HUES48 (cell line): ENCODE measurements around the gene MOB1A.
A peak's percentile ranks its signal among the peaks of the same experiment; 100 is the strongest.

Experiments
- H3K27ac ChIP-seq: one replicate; pipeline ENCODE4 v1.7.0; 2013; ENCODE audit warnings: low read depth, low read length, inconsistent platforms
- H3K27me3 ChIP-seq: 2 replicates; pipeline ENCODE4 v1.6.1; 2013; ENCODE audit warnings: mild to moderate bottlenecking, low read length; ENCODE audit not compliant: control insufficient read depth, insufficient read depth
- H3K36me3 ChIP-seq: 2 replicates; pipeline ENCODE4 v1.6.1; 2013; ENCODE audit warnings: low read length; ENCODE audit not compliant: control insufficient read depth, insufficient read depth
- H3K4me1 ChIP-seq: 2 replicates; pipeline ENCODE4 v1.6.1; 2013; ENCODE audit warnings: mild to moderate bottlenecking, low read length; ENCODE audit not compliant: control insufficient read depth, insufficient read depth
- H3K4me3 ChIP-seq: 2 replicates; pipeline ENCODE4 v1.5.1; 2013; ENCODE audit warnings: mild to moderate bottlenecking, low read depth, low read length
- H3K9ac ChIP-seq: 2 replicates; pipeline ENCODE4 v1.6.1; 2013; ENCODE audit warnings: mild to moderate bottlenecking, low read depth, low read length, moderate library complexity
- H3K9me3 ChIP-seq: 2 replicates; pipeline ENCODE4 v1.6.1; 2013; ENCODE audit warnings: low read length; ENCODE audit not compliant: control insufficient read depth, insufficient read depth

The MOB1A gene

DNA sequence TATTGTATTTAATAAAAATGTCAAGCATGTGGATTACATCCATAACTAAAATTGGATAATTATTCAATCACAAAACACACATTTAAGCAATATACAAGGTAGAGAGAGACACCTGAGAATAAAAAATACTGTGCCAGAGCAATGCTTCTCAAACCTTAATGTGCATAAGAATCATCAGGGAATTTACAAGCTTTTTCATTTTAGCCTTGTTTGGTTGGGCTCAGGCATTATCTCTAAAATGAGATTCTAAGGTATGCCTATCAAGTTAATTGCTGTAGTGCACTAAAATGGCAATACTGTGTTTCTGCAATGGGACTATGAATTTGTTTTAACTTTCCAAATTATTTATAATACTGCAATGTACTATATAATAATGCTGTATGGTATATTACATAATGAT is 983 bp downstream of the MOB1A start:
- Histone ChIP-seq H3K36me3 (peaks cover 12% of the 10 kb centered on the region), H3K4me3 (peak overlapping the region; percentile 72), H3K4me1 (peaks cover 13% of the 10 kb centered on the region), H3K9me3 (no peaks in the 10 kb centered on the region), H3K27ac (peak overlapping the region; percentile 97), H3K27me3 (no peaks in the 10 kb centered on the region), H3K9ac (peak overlapping the region; percentile 87)

DNA sequence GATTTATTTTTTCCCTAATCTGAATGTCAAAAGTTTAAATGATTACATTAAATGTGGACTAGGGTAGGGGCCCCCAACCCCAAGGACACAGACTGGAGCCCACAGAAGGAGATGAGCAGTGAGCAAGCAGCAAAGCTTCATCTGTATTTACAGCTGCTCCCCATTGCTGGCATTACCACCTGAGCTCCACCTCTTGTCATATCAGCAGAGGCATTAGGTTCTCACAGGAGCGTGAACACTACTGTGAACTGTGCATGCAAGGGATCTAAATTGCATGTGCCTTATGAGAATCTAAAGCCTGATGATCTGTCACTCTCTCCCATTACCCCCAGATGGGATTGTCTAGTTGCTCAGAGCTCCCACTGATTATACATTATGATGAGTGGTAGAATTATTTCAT is 3.8 kb downstream of the MOB1A start:
- no peaks in the 10 kb centered on the region for H3K9me3 ChIP-seq
- peaks cover 34% of the 10 kb centered on the region for H3K36me3 ChIP-seq
- no peaks in the 10 kb centered on the region for H3K27me3 ChIP-seq
- H3K27ac ChIP-seq: no peak overlapping the region
- H3K4me1 ChIP-seq: peaks cover 6% of the 10 kb centered on the region; the same call in 1 of the 2 replicates
- H3K4me3 ChIP-seq: no peak overlapping the region
- H3K9ac ChIP-seq: no peak overlapping the region

DNA sequence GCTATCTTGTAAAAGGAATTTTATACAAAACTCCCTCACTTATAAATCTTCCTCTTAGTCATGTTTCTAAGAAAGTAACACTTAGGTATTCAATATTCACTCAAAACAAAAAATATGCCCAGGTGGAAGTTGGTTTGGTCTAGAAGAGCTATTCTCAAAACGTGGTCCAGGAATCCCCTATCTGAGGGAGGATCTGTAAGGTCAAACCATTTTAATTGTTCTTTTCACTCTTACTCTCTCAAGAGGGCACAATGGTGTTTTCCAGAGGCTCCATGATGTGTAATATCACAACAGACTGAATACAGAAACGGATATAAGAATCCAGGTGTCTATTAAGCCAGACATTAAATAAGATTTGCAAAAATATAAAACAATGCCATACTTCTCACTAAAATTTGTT is 9.9 kb downstream of the MOB1A start:
- no peaks in the 10 kb centered on the region for H3K4me1 ChIP-seq
- H3K36me3 ChIP-seq: peaks cover 85% of the 10 kb centered on the region
- H3K27me3 ChIP-seq: no peaks in the 10 kb centered on the region
- H3K4me3 ChIP-seq: no peak overlapping the region
- no peak overlapping the region for H3K9ac ChIP-seq
- no peaks in the 10 kb centered on the region for H3K9me3 ChIP-seq
- no peak overlapping the region for H3K27ac ChIP-seq

DNA sequence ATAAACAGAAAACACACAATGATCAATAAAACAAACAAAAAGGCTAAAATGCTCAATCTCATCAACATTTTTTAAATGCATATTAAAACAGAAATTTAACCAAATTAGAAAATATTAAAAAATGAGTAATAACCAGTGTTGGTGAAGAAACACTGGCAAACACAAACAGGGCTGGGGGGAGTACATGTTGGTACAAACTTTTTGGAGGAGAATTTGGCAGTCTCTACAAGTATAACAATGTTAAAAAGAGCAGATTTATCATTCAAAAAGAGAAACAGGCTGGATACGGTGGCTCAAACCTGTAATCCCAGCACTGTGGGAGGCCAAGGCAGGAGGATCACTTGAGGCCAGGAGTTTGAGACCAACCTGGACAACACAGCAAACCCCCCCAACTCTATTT is 13.9 kb downstream of the MOB1A start:
- peaks cover 94% of the 10 kb centered on the region for H3K36me3 ChIP-seq
- no peaks in the 10 kb centered on the region for H3K4me1 ChIP-seq
- H3K9me3 ChIP-seq: no peaks in the 10 kb centered on the region
- H3K9ac ChIP-seq: no peak overlapping the region
- H3K27me3 ChIP-seq: no peaks in the 10 kb centered on the region
- no peak overlapping the region for H3K4me3 ChIP-seq
- no peak overlapping the region for H3K27ac ChIP-seq

DNA sequence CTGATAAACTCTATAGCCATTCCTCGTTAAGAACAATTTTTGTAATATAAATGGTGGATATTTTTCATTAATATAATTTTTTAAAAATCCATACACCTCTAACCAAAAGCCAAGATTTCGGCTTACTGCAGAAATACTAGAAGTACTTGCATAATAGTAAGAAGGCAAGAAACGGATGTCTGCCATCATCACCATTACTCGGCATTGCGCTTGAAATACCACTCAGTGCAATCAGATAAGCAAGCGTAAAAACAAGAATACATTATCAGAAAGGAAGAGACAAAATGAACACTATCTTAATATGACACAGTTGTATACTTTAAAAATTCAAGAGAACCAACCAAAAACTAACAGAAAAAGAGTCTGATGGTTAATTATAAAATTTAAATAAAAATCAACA is 15.7 kb downstream of the MOB1A start:
- H3K4me1 ChIP-seq: no peaks in the 10 kb centered on the region
- no peak overlapping the region for H3K4me3 ChIP-seq
- peaks cover 93% of the 10 kb centered on the region for H3K36me3 ChIP-seq
- H3K9me3 ChIP-seq: no peaks in the 10 kb centered on the region
- H3K9ac ChIP-seq: no peak overlapping the region
- no peak overlapping the region for H3K27ac ChIP-seq
- no peaks in the 10 kb centered on the region for H3K27me3 ChIP-seq

DNA sequence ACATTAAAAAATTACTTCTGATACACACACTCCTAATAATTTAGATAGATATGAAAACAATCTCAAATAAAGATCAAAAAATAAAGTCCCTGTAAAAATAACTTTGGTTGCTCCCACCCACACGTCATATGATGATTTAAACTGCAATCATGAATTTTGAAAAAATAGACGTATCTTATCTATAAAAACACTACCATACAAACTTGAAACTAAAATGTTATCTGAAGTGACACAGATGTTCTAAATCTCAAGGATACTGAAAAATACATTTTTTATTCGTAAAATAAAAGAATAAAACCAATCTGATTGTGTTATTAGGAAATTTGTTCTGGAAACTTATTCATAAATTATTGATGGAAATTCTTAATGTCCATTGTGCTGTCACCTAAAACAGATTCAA is 22.8 kb downstream of the MOB1A start:
- no peaks in the 10 kb centered on the region for H3K4me1 ChIP-seq
- H3K36me3 ChIP-seq: peaks cover 84% of the 10 kb centered on the region
- H3K9me3 ChIP-seq: no peaks in the 10 kb centered on the region
- no peak overlapping the region for H3K9ac ChIP-seq
- no peak overlapping the region for H3K4me3 ChIP-seq
- H3K27me3 ChIP-seq: no peaks in the 10 kb centered on the region
- no peak overlapping the region for H3K27ac ChIP-seq

DNA sequence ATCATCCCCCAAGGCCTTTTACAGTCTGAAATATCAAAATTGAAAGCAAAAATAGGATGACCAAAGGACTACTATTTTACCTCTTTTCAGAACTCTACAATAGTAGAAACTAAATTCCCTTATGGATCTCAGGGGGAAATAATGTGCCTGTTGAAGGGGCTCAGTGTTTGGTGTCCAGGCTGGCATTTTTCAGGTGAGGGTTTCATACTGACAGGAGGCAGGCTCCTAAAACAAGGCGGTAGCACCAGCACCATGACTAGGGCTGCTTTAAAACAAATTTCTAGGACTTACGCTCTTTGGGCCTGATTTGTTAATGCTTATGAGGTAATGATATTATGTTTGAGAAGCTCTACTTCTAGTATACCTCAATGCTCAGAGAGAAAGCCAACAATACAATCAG is 25.7 kb downstream of the MOB1A start:
- H3K27me3 ChIP-seq: 0 out of 2 replicates have a peak, but pooled peaks cover 2% of the 10 kb centered on the region
- H3K27ac ChIP-seq: no peak overlapping the region
- H3K9ac ChIP-seq: no peak overlapping the region
- no peaks in the 10 kb centered on the region for H3K9me3 ChIP-seq
- H3K4me3 ChIP-seq: no peak overlapping the region
- peaks cover 64% of the 10 kb centered on the region for H3K36me3 ChIP-seq
- peaks cover 8% of the 10 kb centered on the region for H3K4me1 ChIP-seq

DNA sequence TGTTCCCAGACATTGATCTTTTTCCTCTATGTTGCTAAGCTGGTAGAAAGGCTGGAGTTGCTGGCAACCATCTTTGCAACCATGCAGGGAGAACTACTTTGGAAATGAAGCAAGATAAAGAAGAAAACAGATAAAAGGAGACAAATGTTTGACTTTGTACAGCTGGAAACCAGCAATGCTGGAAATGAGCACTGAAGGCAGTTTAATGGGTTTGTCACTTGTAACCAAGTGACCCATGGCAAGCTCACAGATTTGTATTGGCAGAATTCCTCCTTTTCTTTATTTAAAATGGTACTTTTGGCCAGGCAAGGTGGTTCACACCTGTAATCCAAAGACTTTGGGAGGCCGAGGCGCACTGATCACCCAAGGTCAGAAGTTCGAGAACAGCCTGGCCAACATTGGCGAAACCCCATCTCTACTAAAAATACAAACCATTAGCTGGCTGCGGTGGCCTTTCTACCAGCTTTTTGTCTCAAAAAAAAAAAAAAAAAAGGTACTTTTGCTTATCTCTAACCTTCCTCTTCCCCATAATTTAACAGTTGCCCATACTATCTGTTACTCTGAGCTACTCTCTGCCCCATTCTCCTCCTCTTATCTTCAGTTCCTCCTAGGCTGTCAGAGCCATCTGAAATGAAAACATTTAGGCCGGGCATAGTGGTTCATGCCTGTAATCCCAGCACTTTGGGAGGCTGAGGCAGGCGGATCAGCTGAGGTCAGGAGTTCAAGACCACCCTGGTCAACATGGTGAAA is 28.9 kb downstream of the MOB1A start:
- 0 out of 2 replicates have a peak, but pooled peaks cover 2% of the 10 kb centered on the region for H3K27me3 ChIP-seq
- H3K36me3 ChIP-seq: peaks cover 32% of the 10 kb centered on the region
- H3K4me3 ChIP-seq: no peak overlapping the region
- no peak overlapping the region for H3K9ac ChIP-seq
- no peaks in the 10 kb centered on the region for H3K9me3 ChIP-seq
- no peak overlapping the region for H3K27ac ChIP-seq
- peaks cover 12% of the 10 kb centered on the region for H3K4me1 ChIP-seq

DNA sequence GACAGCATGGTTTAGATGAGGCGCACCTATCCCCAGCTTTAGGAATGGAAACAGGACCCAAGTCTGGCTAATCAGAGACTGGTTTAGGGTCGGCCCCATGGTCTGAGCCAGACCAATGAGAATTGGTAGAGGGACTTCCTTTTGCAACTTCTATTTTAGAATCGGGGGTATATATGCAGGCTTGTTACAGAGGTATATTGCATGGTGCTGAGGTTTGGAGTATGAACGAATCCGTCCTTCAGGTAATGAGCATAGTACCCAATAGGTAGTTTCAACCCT is 29.5 kb downstream of the MOB1A start:
- Histone ChIP-seq H3K27ac (no peak overlapping the region), H3K9ac (no peak overlapping the region), H3K4me1 (peaks cover 12% of the 10 kb centered on the region), H3K9me3 (no peaks in the 10 kb centered on the region), H3K36me3 (peaks cover 30% of the 10 kb centered on the region), H3K4me3 (peak overlapping the region; percentile 98; the same call in 1 of the 2 replicates), H3K27me3 (0 out of 2 replicates have a peak, but pooled peaks cover 2% of the 10 kb centered on the region)

DNA sequence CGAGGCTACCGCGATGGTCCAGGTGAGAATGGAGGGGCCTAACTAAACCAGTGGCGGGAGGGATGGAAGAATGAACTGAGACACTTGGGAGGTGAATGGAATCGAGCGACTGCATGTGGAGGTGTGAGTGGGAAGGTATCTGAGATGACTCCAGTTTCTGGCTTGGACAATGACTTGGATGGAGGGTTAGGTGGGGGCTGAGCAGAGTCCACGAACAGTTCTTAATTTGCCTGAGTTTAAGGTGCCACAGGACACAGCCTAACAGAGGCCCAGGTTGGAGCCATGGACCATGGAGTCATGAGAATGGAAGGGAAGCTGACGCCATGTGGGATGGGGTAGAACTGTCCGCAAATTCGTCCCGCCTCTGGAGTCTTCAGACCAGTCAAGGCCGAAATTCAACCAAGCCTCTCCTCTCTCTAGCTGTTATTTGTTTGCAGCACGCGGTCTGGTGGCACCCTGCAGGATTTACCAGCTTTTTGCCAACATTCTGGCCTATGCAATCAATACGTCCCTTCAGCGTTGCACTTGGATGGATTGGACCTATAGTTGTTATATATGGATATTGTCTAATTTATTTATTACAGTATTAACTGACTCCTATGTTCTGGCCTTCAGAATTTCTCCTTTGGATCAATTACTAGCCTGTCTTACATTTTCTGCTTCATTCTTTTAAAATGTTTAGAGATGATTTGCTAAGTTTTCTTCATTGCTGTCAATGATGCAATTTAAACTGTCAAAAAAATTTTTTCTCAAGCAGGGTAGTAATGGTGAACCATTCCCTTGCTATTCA is 30.0 kb downstream of the MOB1A start:
- H3K4me3 ChIP-seq: peak overlapping the region; percentile 98
- 0 out of 2 replicates have a peak, but pooled peaks cover 2% of the 10 kb centered on the region for H3K27me3 ChIP-seq
- H3K9me3 ChIP-seq: no peaks in the 10 kb centered on the region
- H3K36me3 ChIP-seq: peaks cover 28% of the 10 kb centered on the region
- H3K27ac ChIP-seq: peak overlapping the region; percentile 63
- H3K9ac ChIP-seq: peak overlapping the region; percentile 85
- peaks cover 12% of the 10 kb centered on the region for H3K4me1 ChIP-seq

DNA sequence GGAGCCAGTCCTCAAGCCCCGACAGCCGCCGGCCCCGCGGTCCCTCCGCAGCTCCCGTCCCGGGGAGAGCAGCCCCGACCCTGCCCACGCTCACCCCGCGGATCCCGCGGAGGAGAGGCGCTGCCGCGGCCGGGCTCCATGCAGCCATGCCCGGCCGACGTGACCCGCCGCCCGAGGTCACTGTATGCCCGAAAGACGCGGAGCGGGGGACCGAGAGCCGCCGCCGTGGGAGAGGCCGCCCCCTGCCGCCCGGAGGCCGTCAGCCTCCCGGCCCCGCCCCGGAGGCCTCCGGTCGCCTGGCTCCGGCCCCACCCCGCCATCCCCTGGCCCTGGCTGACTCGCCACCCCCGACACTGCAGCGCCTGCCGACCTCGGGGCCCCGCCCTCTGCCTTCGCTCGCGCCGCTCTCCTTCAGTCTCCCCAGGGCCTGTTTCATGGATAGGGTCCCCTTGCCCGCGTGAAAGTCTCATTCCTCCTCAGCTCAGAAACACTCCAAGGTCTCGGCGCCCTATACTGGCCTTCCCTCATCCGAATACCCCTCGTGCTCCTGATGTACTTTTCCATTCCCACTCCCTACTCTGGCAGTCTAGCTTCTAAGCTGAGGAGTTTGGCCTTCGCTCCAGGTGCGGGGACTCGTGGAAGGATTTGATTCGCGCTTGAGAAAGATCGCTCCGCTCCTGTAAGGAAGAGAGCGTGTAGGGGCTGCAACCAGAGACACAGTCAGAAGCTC is 30.8 kb downstream of the MOB1A start, which contains the start of gene BOLA3:
TSS of gene BOLA3 (minus strand) at position 186 of the 730 bp plus-strand sequence. CDS start at position 148, 38 bp downstream.
- peak within 1 kb of the TSS; percentile 89 for H3K9ac ChIP-seq
- H3K36me3 ChIP-seq: peaks cover 21% of the 10 kb centered on the region
- H3K9me3 ChIP-seq: no peaks in the 10 kb centered on the region
- peak within 1 kb of the TSS; percentile 63 for H3K27ac ChIP-seq
- peaks cover 12% of the 10 kb centered on the region for H3K4me1 ChIP-seq
- H3K27me3 ChIP-seq: 0 out of 2 replicates have a peak, but pooled peaks cover 2% of the 10 kb centered on the region
- H3K4me3 ChIP-seq: peak within 1 kb of the TSS; percentile 98
